ENCODE measurements around the gene LIX1. TPM values are rescaled to one million over a fixed set of nuclear protein-coding genes. Genes with fewer than 3 reads are reported as not detected.

The LIX1 gene
- polyA plus RNA-seq, 2 of the 4 experiments (the other 2 are of a cell fraction), result not detected

DNA sequence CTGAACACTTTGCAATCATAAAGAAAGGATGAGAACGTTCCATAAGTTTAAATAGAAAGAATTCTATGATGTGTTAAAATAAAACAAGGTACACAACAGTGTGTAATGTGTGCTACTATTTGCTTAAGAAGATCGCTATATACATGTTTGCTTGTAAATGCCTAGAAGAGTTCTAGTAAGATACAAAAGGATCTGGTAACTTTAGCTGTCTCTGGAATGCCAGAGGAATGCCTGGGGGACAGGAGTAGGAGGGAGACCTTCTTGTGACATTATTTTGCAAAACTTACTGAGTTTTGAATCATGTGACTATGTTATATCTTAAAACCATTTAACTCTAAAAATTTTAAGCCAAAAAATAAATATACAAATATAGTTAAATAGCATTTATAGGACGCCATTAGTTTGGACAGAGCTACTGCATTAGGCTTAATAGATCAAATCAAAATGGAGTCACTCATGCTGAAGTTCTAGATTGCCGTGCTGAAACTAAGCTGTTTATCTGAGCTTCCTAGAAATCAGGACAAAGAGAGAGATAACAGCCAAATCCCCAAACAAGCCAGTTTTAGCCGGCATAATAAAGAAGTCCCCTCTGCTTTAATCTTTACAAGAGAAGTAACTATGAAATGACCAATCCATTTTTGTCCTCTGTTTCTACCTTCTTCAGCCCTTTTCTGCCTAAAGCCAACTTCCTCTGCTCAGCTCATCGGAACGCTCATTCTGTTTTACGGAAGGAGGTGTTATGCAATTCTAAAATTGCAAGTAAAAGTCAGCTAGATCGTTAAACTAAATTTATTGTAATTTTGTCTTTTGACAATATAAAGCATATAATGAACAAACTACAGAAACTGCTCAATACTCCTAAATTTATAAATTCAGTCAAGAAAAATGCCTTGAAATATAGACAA is 44.8 kb downstream of the LIX1 start:
- ATAC-seq, result no peak
- H3K4me2 ChIP-seq, result no peak overlapping the region
- no peak for DNase-seq (ENCODE audit: low read depth in 1 of 2, low spot score in 1 of 2)
- H3K4me1 ChIP-seq, result no peaks in the 10 kb centered on the region
- WGBS (ENCODE audit: missing lambda C conversion rate), result 59% methylated on average over 9 of the region's 9 CpGs
- POLR2A ChIA-PET, result no interaction called here
- H3K9me3 ChIP-seq, result no peaks in the 10 kb centered on the region; the same call in 2 of the 3 replicates
- H3K4me3 ChIP-seq, result no peak overlapping the region
- CTCF ChIA-PET, result no interaction called here
- no peak overlapping the region for H3K27ac ChIP-seq
- no peak for TF ChIP-seq ESRRA (IDR thresholded peaks at IDR 0.05; ENCODE audit: borderline replicate concordance, low read length)
- no peak for TF ChIP-seq HEYL (CRISPR knock-in tag; IDR thresholded peaks at IDR 0.05)
- TF ChIP-seq HOXB13 (CRISPR knock-in tag; IDR thresholded peaks at IDR 0.05; ENCODE audit: low read depth), result no peak
- no peak for TF ChIP-seq BHLHE40 (IDR thresholded peaks at IDR 0.05; ENCODE audit: low read depth, low read length)
- no peak for TF ChIP-seq MAZ (IDR thresholded peaks at IDR 0.05; ENCODE audit: borderline replicate concordance, low read depth, low read length)
- TF ChIP-seq, protein P1, sequence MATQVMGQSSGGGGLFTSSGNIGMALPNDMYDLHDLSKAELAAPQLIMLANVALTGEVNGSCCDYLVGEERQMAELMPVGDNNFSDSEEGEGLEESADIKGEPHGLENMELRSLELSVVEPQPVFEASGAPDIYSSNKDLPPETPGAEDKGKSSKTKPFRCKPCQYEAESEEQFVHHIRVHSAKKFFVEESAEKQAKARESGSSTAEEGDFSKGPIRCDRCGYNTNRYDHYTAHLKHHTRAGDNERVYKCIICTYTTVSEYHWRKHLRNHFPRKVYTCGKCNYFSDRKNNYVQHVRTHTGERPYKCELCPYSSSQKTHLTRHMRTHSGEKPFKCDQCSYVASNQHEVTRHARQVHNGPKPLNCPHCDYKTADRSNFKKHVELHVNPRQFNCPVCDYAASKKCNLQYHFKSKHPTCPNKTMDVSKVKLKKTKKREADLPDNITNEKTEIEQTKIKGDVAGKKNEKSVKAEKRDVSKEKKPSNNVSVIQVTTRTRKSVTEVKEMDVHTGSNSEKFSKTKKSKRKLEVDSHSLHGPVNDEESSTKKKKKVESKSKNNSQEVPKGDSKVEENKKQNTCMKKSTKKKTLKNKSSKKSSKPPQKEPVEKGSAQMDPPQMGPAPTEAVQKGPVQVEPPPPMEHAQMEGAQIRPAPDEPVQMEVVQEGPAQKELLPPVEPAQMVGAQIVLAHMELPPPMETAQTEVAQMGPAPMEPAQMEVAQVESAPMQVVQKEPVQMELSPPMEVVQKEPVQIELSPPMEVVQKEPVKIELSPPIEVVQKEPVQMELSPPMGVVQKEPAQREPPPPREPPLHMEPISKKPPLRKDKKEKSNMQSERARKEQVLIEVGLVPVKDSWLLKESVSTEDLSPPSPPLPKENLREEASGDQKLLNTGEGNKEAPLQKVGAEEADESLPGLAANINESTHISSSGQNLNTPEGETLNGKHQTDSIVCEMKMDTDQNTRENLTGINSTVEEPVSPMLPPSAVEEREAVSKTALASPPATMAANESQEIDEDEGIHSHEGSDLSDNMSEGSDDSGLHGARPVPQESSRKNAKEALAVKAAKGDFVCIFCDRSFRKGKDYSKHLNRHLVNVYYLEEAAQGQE (IDR thresholded peaks at IDR 0.05), result no peak
- TF ChIP-seq SREBF2 (IDR thresholded peaks at IDR 0.05), result no peak
- TF ChIP-seq, protein P2, sequence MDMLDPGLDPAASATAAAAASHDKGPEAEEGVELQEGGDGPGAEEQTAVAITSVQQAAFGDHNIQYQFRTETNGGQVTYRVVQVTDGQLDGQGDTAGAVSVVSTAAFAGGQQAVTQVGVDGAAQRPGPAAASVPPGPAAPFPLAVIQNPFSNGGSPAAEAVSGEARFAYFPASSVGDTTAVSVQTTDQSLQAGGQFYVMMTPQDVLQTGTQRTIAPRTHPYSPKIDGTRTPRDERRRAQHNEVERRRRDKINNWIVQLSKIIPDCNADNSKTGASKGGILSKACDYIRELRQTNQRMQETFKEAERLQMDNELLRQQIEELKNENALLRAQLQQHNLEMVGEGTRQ (IDR thresholded peaks at IDR 0.05), result no peak
- TF ChIP-seq RNF2 (IDR thresholded peaks at IDR 0.05; ENCODE audit: borderline replicate concordance, low read depth), result no peak
- TF ChIP-seq, protein P3, sequence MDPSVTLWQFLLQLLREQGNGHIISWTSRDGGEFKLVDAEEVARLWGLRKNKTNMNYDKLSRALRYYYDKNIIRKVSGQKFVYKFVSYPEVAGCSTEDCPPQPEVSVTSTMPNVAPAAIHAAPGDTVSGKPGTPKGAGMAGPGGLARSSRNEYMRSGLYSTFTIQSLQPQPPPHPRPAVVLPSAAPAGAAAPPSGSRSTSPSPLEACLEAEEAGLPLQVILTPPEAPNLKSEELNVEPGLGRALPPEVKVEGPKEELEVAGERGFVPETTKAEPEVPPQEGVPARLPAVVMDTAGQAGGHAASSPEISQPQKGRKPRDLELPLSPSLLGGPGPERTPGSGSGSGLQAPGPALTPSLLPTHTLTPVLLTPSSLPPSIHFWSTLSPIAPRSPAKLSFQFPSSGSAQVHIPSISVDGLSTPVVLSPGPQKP (IDR thresholded peaks at IDR 0.05; ENCODE audit: low read depth, low read length), result no peak
- FAIRE-seq, result no peak

DNA sequence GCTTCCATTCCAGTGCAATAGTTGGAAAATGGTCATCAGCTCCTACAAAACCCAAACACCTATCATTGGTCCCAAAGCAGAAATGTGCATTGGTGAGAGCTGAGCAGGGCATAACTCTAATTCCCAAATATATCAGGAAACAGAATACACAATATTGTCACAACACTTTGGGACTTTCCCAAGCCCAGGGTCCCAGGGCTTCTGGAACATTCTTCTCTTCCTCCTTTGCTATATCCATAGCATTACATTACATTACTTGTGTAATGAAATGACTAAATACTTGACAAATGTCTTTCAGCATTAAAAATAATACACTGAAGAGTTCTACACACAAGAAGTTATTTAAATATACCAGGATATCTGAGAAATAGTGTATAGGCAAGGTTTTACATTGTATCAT is 45.6 kb downstream of the LIX1 start:
- no peak for DNase-seq (ENCODE audit: low read depth in 1 of 2, low spot score in 1 of 2)
- Histone ChIP-seq H3K27ac (no peak overlapping the region), H3K9me3 (no peaks in the 10 kb centered on the region; the same call in 2 of the 3 replicates), H3K4me3 (no peak overlapping the region), H3K4me2 (no peak overlapping the region), H3K4me1 (no peaks in the 10 kb centered on the region)
- ChIA-PET CTCF (no interaction called here), POLR2A (no interaction called here)
- no peak for FAIRE-seq
- ATAC-seq, result no peak
- TF ChIP-seq RARB (CRISPR knock-in tag; IDR thresholded peaks at IDR 0.05) (no peak), ZNF302 (CRISPR knock-in tag; IDR thresholded peaks at IDR 0.05) (no peak), CHD2 (IDR thresholded peaks at IDR 0.05; ENCODE audit: low read length, partially characterized antibody) (no peak), GATA3 (IDR thresholded peaks at IDR 0.05; ENCODE audit: borderline replicate concordance) (no peak), RNF2 (IDR thresholded peaks at IDR 0.05; ENCODE audit: borderline replicate concordance, low read depth) (no peak), POLR2A (IDR thresholded peaks at IDR 0.05; ENCODE audit: low read length) (no peak), POLR2AphosphoS2 (conservative IDR thresholded peaks at IDR 0.05; ENCODE audit: low read length) (no peak), CHD4 (IDR thresholded peaks at IDR 0.05; ENCODE audit: borderline replicate concordance) (no peak), BHLHE40 (IDR thresholded peaks at IDR 0.05; ENCODE audit: low read depth, low read length) (no peak), EHMT2 (IDR thresholded peaks at IDR 0.05; ENCODE audit: low read depth) (no peak), SMC3 (IDR thresholded peaks at IDR 0.05) (no peak), TP53 (CRISPR knock-in tag; IDR thresholded peaks at IDR 0.05) (no peak), HOXB5 (CRISPR knock-in tag; IDR thresholded peaks at IDR 0.05) (no peak)
- TF ChIP-seq, protein P1 (IDR thresholded peaks at IDR 0.05), result no peak
- TF ChIP-seq, protein P3 (IDR thresholded peaks at IDR 0.05; ENCODE audit: low read depth, low read length), result no peak
- TF ChIP-seq, protein P4, sequence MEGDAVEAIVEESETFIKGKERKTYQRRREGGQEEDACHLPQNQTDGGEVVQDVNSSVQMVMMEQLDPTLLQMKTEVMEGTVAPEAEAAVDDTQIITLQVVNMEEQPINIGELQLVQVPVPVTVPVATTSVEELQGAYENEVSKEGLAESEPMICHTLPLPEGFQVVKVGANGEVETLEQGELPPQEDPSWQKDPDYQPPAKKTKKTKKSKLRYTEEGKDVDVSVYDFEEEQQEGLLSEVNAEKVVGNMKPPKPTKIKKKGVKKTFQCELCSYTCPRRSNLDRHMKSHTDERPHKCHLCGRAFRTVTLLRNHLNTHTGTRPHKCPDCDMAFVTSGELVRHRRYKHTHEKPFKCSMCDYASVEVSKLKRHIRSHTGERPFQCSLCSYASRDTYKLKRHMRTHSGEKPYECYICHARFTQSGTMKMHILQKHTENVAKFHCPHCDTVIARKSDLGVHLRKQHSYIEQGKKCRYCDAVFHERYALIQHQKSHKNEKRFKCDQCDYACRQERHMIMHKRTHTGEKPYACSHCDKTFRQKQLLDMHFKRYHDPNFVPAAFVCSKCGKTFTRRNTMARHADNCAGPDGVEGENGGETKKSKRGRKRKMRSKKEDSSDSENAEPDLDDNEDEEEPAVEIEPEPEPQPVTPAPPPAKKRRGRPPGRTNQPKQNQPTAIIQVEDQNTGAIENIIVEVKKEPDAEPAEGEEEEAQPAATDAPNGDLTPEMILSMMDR (IDR thresholded peaks at IDR 0.05), result no peak
